ENCODE results near the gene NARF.

NARF gene

DNA sequence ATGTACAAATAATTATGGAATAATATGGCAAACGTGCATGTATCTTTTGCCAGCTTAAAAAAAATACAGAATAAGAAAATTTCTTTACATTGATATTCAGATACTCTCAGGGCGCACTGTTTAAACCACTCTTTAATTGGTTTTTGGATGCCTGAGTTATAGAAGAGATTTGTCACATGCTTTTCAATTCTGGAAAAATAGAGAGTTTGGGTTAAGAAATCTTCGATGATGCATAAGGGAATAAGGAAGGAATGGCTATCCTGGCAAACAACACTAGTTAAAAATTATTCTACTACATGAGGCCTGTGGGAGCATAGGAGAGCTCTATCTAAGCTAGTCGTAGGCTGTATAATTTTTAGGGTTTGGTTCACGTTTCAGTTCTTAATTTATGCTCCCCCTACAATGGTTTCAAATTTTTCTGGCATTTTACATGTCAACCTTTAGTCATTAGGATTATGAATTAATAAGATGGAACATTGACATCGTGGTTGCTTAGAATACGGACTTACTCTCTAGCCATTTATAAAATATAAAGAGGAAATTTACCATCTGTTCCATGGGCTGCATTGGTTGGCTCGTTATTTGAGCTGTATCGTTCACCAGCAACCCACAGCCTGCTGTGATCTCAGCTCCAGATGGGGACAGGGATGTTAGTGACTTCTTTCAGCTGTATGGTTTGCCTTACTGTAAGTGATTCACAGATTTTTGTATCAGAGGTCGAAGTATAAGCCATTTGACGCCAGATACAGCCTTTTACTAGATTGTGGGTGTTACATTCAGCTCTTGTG, 15.9 kb downstream of the NARF start:
- no peak for DNase-seq (ENCODE audit: low spot score)

DNA sequence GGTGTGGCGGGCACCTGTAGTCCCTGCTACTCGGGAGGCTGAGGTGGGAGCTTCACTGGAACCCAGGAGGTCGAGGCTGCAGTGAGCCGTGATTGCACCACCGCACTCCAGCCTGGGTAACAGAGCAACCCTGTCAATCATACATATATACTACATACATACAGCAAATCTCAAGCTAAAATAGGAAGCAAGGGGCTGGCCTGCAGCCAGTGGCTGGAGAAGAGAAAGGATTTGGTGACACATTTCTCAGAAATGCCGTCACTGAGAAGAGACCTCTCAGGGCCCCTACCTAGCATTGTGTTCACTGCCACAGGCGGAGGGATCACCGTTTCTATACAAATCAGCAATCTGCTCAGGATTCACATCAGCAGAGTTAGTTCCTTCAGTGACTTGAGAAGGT, 16.9 kb downstream of the NARF start:
- no peak for DNase-seq (ENCODE audit: low spot score)

DNA sequence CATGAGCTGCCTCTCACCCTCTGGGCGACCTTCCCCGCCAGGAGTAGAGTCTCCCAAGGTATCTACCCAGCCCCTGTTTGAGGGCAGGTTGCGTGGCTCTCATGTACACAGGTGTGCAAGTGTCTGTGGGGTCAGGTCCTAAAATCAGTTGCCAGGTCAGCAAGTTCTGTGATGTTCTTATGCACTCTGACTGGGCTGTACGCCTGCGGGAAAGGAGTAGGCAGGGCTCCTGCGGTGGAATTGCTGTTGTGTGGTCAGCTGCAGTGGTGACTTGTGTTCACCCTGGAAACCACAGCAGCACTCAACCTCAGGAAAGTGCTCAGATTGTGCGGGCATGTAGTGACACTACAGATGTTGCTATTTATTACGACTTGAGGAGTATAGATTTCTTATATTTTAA, 19.4 kb downstream of the NARF start:
- DNase-seq (ENCODE audit: low spot score), result peak; percentile 21

DNA sequence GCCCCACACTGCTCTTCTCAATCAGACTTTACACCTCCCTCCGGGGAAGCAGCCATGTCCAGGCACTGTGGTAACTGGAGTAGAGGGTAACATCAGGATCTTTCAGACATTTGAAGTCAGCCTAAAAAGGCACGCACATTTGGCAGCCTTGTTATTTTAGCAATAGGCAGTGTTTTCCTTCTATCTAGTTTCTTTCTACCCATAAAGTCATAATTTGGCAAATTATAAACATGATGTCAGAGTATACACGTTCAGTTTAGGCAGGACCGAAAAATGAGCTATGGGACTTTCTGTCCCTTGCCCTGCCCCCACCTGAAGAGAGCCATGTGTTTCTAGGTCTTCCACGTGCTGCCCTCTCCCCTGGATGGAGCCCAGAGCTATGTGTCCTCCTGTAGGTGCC, 21.1 kb downstream of the NARF start:
- no peak for DNase-seq (ENCODE audit: low spot score)

DNA sequence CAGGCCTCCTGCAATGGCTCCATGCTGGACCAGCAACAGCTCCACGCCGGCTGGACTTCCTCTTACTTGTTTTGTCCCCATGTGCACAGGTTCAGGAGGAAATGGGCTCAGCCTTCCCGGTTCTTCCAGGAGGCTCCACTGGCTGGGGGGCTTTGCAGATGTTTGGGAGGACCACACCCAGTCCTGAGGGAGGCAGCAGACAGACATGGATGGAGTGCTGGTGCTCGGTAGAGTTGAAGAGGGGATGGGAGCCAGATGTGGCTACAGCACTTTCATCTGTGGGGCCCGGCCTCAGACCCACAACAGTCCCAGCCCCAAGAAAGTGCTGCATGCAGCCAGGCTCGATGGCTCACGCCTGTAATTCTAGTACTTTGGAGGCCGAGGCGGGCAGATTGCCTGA, 21.8 kb downstream of the NARF start:
- peak; percentile 28 for DNase-seq (ENCODE audit: low spot score)

DNA sequence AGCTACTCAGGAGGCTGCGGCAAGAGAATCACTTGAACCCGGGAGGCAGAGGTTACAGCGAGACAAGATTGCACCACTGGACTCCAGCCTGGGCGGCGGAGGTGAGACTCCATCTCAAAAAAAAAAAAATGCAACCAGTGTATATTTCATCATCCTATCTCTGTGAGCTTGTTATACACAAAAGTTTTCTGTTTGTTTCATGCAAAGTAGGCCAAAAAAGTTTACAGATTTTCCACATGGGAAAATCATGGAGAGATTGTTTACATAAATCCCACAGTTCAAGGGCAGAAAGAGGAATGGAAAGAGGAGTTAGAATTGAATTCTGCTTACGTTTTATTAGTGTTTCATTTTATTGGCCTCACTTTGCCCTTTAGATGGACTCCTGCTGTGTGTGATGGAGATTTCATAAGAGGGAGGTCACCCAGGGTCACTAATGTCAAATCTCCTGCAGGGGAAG, 24.7 kb downstream of the NARF start:
- no peak for DNase-seq (ENCODE audit: low spot score)

DNA sequence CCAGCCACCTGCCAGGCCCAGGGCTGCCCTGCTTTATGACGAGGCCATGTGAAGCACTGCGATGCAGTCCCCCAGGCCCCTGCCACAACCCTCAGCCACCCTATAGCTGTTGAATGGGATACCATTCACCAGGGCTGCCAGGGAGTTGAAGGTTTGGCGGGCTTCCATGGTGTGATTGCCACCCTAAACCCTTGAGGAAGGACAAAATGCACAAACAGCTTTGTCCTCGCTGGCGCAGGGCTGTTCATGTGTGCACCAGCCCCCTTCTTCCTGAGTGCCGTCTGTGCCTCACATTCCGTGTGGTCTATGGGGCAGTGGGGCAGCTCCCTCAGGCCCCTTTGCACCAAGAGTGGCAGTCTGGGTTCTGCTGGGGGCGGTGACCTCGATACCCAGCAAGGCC, 25.3 kb downstream of the NARF start:
- DNase-seq (ENCODE audit: low spot score), result peak; percentile 22

DNA sequence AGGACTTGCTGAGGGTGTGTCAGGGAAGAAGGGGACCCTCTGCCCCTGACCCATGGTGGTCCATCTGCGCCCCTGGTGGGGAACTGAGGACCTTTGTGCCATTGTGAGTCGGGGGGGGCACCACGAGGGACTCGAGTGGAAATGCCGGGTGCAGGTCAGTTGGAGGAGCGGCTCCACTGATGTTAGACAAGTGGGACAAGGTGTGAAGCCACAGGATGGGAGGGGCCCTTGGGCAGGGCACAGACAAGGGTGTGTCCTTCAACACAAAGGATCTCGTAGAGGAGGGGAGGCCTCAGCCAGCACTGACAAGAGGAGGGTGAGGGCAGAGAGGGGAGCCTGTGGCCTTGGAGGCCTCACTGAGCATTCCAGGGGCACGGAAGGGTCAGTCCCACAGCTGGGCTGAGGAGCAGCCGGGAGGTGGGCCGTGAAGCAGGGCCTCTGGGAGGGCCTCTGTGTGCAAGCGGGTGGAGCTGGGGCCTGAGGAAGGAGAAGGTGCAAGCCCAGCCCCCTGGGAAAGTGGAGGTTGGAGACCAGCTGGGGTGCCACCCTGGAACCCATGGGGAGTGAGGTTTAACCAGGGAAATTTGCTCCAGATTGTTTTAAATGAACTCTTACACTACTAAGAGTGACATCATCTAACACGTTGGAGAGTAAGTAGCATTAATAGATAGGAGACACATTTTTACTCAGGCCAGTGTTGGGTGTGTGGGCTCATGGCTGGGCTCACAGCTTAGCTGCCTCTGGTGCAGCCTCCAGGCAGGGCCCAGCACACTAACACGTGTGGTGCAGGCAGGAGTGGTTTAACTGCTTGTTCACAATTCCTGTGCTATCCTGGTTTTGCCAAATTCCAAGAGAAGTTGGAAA, 27.9 kb downstream of the NARF start:
- DNase-seq (ENCODE audit: low spot score), result peak; percentile 29

DNA sequence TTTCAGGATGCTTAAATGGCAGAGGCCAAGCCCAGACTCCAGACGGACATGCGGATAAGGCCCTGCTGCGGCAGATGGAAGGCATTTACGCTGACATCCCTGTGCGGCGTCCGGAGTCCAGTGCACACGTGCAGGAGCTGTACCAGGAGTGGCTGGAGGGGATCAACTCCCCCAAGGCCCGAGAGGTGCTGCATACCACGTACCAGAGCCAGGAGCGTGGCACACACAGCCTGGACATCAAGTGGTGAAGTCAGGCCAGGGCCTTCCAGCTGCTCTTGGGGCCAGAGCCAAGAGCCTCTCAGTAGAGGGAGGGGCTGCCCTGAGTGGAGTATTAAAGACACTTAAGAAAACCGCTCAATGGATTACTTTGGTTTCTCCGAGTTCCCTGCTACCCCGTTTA, 29.4 kb downstream of the NARF start:
- peak; percentile 44 for DNase-seq (ENCODE audit: low spot score)

DNA sequence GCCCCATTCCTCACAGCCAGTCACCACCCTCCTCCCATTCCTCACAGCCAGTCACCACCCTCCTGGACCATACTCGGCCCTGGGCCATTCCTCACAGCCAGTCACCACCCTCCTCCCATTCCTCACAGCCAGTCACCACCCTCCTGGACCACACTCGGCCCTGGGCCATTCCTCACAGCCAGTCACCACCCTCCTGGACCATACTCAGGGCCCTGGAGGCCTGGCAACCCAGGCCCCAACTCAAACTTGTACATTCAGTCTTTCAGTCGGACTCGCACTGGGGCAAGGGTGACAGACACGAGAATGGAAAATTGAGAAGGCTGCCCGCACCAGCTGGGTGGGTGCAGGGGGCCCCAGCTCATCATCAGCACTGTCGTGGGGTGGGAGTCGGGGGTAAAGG, 30.6 kb downstream of the NARF start:
- DNase-seq (ENCODE audit: low spot score), result no peak

DNA sequence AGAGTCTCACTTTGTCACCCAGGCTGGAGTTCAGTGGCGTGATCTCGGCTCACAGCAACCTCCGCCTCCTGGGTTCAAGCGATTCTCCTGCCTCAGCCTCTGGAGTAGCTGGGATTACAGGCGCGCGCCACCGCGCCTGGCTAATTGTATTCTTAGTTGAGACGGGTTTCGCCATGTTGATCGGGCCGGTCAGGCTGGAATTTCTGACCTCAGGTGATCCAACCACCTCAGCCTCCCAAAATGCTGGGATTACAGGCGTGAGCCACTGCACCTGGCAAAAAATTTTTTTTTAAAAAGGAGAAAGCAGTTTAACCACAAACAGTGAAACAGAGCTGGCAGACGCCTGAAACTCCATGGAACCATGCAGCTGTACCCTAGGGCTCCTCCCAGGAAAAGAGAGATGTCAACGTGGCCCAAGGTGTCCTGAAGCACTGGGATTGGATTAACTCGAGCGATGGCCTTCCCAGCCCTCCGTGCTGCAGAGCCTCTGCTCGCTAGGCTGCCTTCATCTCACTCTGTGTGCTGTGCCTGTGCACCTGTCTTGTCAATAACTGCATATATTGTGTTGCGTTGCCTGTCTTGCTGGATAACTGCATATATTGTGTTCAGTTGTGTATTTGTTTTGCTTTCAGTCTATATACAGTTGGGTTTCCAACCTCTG, 31.4 kb downstream of the NARF start:
- DNase-seq (ENCODE audit: low spot score), result peak; percentile 29

DNA sequence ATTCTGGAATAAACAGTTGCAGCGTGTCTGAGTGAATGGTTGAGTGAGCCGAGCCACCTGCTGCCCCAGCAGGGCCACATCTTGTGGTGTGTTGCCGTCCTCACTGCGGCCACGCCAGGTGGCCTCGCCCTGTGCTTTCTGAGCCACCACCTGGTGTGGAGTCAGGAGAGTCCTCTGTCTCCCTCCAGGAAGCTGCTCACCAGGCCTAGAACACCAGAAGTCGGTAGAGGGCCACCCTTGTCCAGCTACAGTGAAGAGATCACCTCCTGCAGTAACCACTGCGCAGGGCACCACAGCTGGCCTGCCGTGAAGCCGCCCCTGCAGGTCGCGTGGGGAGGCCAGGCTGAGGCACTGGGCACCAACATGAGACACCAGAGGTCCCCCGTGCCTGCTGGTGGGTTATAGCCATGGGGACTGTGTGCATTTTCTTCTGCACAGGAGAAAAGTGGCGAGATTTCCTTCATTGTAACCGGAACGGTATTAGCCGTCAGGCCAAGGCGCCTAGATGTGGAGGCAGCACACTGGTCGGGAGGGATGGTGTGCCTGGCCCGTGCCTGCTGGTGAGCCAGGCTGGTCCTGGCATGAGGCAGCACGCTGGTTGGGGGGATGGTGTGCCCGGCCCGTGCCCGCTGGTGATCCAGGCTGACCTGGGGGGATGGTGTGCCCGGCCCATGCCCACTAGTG, 32.1 kb downstream of the NARF start:
- peak; percentile 35 for DNase-seq (ENCODE audit: low spot score)

DNA sequence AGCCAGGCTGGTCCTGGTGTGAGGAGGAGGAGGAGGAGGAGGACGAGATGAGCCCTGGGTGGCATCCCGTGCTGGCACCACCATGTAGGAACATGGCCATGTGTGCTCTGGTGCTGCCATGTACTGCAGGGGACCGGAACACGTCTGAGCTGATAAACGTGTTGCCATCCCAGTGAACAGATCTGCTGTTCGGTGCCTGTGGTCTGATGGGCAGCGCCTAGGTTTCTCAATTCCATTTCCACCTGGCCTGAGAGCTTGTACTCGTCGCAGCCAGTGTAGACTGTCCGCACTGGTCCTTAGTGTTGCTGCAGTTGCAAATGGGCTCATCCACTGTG, 32.6 kb downstream of the NARF start:
- DNase-seq (ENCODE audit: low spot score), result no peak

DNA sequence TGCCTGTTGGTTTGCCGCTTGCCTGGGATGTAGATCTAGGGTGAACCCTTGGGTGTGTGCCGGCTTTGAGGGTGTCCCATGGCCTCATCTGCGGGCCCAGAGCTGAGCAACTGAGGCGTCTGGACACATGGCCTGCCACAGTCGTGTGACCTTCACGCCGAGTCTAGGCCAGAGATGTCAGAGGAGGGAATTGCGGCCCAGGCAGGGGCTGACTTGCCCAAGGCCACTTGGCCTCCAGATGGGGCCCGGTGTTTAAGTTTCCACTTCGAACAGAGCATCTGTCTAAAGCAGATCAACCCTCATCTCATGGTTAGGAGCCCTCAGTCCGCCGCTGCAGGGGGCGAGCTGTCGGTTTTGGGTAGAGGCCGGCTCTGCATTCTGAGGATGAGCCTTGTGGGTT, 33.0 kb downstream of the NARF start:
- DNase-seq (ENCODE audit: low spot score), result peak; percentile 30

DNA sequence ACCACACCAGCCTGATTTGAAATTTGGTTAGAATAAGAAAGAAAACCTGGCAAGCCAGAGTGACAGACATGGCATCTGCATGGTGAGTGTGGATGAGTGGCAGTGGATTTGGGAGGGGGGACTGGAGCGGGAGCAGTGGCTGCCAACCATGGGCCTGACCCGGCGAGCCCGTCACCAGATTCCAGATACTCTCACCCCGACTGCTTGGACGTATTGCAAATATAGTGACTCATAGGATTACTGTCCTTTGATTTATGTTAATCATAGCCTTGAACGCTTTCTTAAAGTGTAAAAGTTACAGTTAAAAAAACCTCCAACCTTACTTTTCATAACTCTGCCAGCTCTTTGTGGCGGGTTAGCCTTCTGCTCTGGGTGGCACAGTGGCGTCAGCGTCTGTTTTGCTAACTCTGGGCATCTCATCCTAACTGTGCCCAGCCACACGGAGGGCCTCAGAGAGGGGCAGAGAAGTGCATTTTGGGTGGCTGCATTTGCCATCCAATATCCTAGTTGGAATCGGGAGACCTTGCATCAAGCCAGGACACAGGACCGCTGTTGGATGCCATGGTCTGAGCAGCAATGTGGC, 34.2 kb downstream of the NARF start:
- DNase-seq (ENCODE audit: low spot score), result peak; percentile 37

DNA sequence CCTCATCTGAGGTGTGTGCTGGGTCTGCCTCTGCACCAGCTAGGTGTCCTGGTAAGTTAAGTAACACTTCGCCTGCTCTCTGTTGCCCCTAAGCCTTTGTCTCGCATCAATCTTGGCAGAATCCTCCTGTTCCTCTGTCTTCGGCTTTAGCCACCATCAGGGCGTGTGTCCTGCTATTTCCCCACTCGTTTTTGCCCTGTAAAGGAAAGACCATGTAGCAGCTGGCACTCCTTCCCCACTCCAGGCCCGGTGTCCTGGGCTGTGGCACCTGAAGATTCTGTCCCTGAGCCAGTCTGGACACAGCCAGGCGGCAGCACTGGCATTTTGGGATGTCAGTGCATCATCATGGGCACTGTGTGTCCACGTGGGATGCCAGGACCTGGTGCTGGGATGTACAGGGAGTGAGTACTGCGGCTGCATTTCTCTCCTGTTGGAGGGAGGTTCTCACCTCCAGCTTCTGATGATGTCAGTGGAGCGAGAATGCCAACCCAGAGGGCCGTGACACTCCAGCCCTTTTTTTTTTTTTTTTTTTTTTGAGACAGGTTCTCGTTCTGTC, 34.8 kb downstream of the NARF start:
- peak; percentile 43 for DNase-seq (ENCODE audit: low spot score)

DNA sequence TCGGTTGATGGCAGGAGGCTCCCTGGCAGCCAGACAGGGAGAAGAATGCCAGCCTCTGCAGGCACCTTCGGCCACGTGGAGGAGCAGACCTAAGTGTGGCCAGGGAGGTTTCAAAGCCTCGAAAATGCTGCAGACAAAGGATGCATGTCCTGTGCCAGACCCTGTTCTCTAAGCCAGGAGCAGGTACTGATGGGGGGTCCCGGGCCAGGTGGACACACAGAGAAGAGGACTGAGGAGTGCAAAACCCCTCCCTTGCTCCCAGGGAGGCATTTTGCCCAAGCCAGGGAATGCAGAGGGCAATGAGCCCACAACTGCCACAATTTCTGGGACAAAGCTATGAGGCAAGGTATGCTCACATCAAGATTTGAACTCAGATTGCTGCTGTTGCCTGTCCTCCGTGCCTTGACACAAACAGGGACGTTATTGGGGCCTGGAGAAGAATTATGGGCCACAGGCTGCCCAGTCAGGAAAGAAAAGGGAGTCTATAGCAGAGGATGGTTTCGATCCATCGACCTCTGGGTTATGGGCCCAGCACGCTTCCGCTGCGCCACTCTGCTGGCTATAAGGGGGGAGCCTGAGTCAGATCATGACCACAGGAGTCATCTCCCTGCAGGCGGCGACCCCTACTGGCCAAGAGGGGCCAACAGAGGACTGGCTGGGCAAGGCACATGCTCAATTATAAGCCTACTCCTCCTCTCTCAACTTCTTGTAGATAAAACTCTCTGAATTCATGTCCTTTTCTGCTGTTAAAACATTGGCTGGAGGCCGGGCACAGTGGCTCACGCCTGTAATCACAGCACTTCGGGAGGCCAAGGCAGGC, 35.9 kb downstream of the NARF start:
- DNase-seq (ENCODE audit: low spot score), result peak; percentile 93

DNA sequence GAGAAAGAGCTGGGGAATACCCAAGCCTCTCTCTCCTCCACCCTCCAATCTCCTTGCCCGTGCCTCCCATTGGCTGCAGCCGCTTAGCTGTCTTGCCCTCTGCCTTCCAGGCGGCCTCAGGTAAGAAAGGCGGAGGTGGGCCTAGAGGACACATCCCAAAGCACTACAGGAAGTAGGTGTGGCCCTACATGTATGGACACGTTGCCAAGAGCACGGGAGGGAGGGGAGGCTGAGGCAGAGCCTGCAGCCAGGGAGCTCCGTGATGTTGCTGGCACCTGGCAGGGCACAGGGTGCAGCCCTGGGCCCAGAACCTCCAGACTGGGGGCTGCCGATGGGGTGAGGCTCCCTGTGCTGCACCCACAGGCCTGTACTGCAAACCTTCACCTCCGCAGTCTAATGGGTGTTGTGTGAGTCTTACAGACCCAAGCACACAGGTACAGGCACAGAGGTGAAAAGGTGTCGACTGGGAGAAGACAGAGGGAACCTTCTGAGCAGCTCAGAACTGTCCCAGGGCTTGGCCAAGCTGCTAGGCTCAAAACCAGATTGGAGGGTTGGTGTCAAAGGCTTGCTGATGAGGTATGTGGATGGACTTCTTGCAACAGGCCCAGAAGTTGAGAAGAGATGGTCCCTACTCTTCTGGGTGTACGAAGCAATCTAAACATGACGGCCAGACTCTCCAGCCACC, 37.4 kb downstream of the NARF start:
- no peak for DNase-seq (ENCODE audit: low spot score)

DNA sequence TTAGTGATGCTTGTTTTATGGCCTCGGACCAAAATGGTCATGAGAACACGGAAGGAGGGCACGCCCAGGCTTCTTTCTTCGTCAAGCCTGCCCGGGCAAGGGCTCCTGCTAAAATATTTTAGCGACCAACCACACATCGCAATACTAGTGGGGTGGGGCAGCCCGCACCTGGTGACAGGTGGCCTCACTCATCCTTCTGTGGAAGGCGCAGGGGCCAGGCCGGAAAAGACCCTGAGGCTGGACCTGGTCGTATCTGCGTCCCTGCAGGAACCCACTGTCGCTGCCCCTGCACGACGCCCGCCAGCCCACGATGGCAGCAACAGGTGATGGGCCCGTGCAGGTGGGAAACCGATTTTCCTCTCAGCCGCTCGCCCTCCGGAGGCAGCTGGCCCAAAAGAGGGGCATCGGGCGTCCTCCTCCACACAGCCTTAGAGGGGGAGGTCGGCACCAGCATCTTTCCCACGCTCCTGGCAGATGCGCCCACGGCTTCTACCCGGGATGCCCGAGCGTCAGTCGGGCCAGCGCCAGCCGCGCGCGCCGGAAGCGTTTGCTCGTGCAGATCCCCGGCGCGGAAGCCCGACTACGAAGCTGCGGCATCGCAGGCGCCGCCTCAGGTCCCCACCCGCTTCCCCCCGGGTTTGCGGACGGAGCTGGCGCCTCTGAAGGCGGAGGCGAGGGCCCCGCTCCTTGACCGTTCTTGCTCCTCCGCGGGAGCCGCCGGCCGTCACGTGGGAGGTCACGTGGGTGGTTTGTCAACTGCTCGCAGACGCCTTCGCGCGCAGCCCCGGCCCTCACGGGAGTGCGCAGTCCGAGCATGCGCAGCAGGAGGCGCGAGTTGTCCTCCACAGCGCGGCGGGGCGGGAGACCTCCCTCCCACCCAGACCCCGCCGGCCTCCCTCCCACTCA, 38.2 kb downstream of the NARF start:
- peak; percentile 99 for DNase-seq (ENCODE audit: low spot score)

Measured in D341Med (cell line).